ENCODE results near the gene COL18A1. TPM values are rescaled to one million over a fixed set of nuclear protein-coding genes. Genes with fewer than 3 reads are reported as not detected.

COL18A1 gene
- total RNA-seq, 4 donors from 2014 or later = 16.4 to 42.2 (median 20.7) TPM

- no peak overlapping the region for H3K27ac ChIP-seq
- no peaks in the 10 kb centered on the region for H3K36me3 ChIP-seq
- TF ChIP-seq POLR2A (IDR thresholded peaks at IDR 0.05) (no peak), CTCF (IDR thresholded peaks at IDR 0.05 in 4 of 5, conservative IDR thresholded peaks at IDR 0.05 in 1 of 5) (no peak)
- no peaks in the 10 kb centered on the region for H3K4me1 ChIP-seq
- no peak for DNase-seq
- intact Hi-C loops (cut with DNase I; ENCODE audit: low total_unique reads) = no loop called here
- ATAC-seq = no peak
- no peaks in the 10 kb centered on the region for H3K27me3 ChIP-seq
- H3K4me3 ChIP-seq = no peak overlapping the region
- in situ Hi-C loops (cut with MboI; ENCODE audit: low sequenced_read_pairs in 4 of 4) = no loop called here
- no peaks in the 10 kb centered on the region for H3K9me3 ChIP-seq
Measured at GRCh38 chr21:45509566-45510465, 104.9 kb downstream of the COL18A1 start.

GRCh38 chr21:45510466-45510955 is 105.5 kb downstream of the COL18A1 start:
- Histone ChIP-seq H3K27me3 (no peaks in the 10 kb centered on the region), H3K4me3 (no peak overlapping the region), H3K27ac (no peak overlapping the region), H3K4me1 (no peaks in the 10 kb centered on the region), H3K36me3 (no peaks in the 10 kb centered on the region), H3K9me3 (no peaks in the 10 kb centered on the region)
- DNase-seq (no peak), ATAC-seq (no peak)
- TF ChIP-seq CTCF (IDR thresholded peaks at IDR 0.05 in 4 of 5, conservative IDR thresholded peaks at IDR 0.05 in 1 of 5) (no peak), POLR2A (IDR thresholded peaks at IDR 0.05) (no peak)
- in situ Hi-C loops (cut with MboI; ENCODE audit: low sequenced_read_pairs in 4 of 4) = no loop called here
- intact Hi-C loops (cut with DNase I; ENCODE audit: low total_unique reads) = no loop called here

- DNase-seq = no peak
- Histone ChIP-seq H3K4me1 (no peaks in the 10 kb centered on the region), H3K27ac (no peak overlapping the region), H3K9me3 (no peaks in the 10 kb centered on the region), H3K36me3 (no peaks in the 10 kb centered on the region), H3K27me3 (no peaks in the 10 kb centered on the region), H3K4me3 (no peak overlapping the region)
- intact Hi-C loops (cut with DNase I; ENCODE audit: low total_unique reads) (no loop called here), in situ Hi-C loops (cut with MboI; ENCODE audit: low sequenced_read_pairs in 4 of 4) (no loop called here)
- TF ChIP-seq POLR2A (IDR thresholded peaks at IDR 0.05) (no peak), CTCF (IDR thresholded peaks at IDR 0.05 in 4 of 5, conservative IDR thresholded peaks at IDR 0.05 in 1 of 5) (no peak)
- no peak for ATAC-seq
Measured at GRCh38 chr21:45511007-45511406, 106.0 kb downstream of the COL18A1 start.

- DNase-seq (no peak), ATAC-seq (no peak)
- Histone ChIP-seq H3K4me1 (no peaks in the 10 kb centered on the region), H3K27me3 (no peaks in the 10 kb centered on the region), H3K27ac (no peak overlapping the region), H3K36me3 (no peaks in the 10 kb centered on the region), H3K4me3 (no peak overlapping the region), H3K9me3 (no peaks in the 10 kb centered on the region)
- in situ Hi-C loops (cut with MboI; ENCODE audit: low sequenced_read_pairs in 4 of 4) (no loop called here), intact Hi-C loops (cut with DNase I; ENCODE audit: low total_unique reads) (no loop called here)
- no peak for TF ChIP-seq POLR2A (IDR thresholded peaks at IDR 0.05)
- TF ChIP-seq CTCF (IDR thresholded peaks at IDR 0.05 in 4 of 5, conservative IDR thresholded peaks at IDR 0.05 in 1 of 5) = no peak
Measured at GRCh38 chr21:45511661-45512431, 106.9 kb downstream of the COL18A1 start.
